Measurements from ENCODE around the gene UBLCP1.

- TF ChIP-seq CTCF (IDR thresholded peaks at IDR 0.05) (no peak), POLR2A (IDR thresholded peaks at IDR 0.05) (no peak)
Observed at GRCh38 chr5:159252195-159252594, 10.9 kb upstream of the UBLCP1 start.
